ENCODE results near the gene BORCS5.

- TF ChIP-seq, protein P1, sequence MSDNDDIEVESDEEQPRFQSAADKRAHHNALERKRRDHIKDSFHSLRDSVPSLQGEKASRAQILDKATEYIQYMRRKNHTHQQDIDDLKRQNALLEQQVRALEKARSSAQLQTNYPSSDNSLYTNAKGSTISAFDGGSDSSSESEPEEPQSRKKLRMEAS (IDR thresholded peaks at IDR 0.05) = no peak
- TF ChIP-seq CTCF (IDR thresholded peaks at IDR 0.05) (no peak), KDM5A (IDR thresholded peaks at IDR 0.05) (no peak), MYC (IDR thresholded peaks at IDR 0.05; ENCODE audit: borderline replicate concordance, low read length) (no peak), CEBPB (IDR thresholded peaks at IDR 0.05) (no peak), POLR2A (IDR thresholded peaks at IDR 0.05; ENCODE audit: low read length) (no peak), RNF2 (IDR thresholded peaks at IDR 0.05; ENCODE audit: borderline replicate concordance, low read depth) (no peak), EHMT2 (IDR thresholded peaks at IDR 0.05; ENCODE audit: low read depth) (no peak), EP300 (IDR thresholded peaks at IDR 0.05) (no peak), RFX5 (IDR thresholded peaks at IDR 0.05) (no peak)
These were observed 25.0 kb upstream of the BORCS5 start for GRCh38 chr12:12331896-12332295.
